Suprapubic skin (tissue), 3 donors: ENCODE measurements around the gene IRAK1.

ENCODE experiments used
- CTCF ChIP-seq, 2 donors: fragments of 200-600 bp in 1 of 2; fragments of 450-650 bp in 1 of 2; sonication (generic) in 1 of 2; IDR thresholded peaks; one replicate each; pipeline ENCODE4 v1.5.1; 2016 to 2019; ENCODE audit warnings: antibody characterized with exemption in 2 of 2, mild to moderate bottlenecking in 1 of 2, moderate library complexity in 1 of 2
- EP300 ChIP-seq: sonication (generic); formaldehyde crosslinking; IDR thresholded peaks from one replicate; pipeline ENCODE4 v1.6.1; 2017; ENCODE audit warnings: antibody characterized with exemption
- POLR2A ChIP-seq, 2 donors: fragments of 450-650 bp; IDR thresholded peaks; one replicate each; pipeline ENCODE4 v1.6.1; 2017; ENCODE audit warnings: antibody characterized with exemption in 2 of 2, mild to moderate bottlenecking in 2 of 2, moderate library complexity in 2 of 2

GRCh38 chrX:154040307-154040756 is 20.6 kb upstream of the IRAK1 start:
- TF ChIP-seq POLR2A (IDR thresholded peaks at IDR 0.05) = no peak
- no peak for TF ChIP-seq CTCF (IDR thresholded peaks at IDR 0.05)
- no peak for TF ChIP-seq EP300
